Motor neuron (in vitro differentiated cells): ENCODE data around the gene CBX5. TPM values are rescaled to one million over a fixed set of nuclear protein-coding genes. Genes with fewer than 3 reads are reported as not detected.
A peak's percentile ranks its signal among the peaks of the same experiment; 100 is the strongest.

Experiments used
- ATAC-seq, 8 experiments: fragments of 200-7000 bp; cut with Tn5 transposase; replicated peaks in 6 of 8; 2 replicates each; pipeline ENCODE4 v1.8.0; 2021; ENCODE audit warnings: mild to moderate bottlenecking in 8 of 8, moderate library complexity in 8 of 8
- H3K27ac ChIP-seq, 2 donors: fragments of 250-450 bp; sonication (Bioruptor Pico); 2 replicates each; pipeline ENCODE4 v1.9.0; 2021; ENCODE audit warnings: antibody characterized with exemption in 2 of 2, mild to moderate bottlenecking in 2 of 2, moderate library complexity in 1 of 2
- H3K4me1 ChIP-seq, 2 donors: fragments of 250-450 bp; sonication (Bioruptor Pico); replicated peaks in 1 of 2; 2 replicates each; pipeline ENCODE4 v1.6.1; 2021; ENCODE audit warnings: antibody characterized with exemption in 2 of 2, mild to moderate bottlenecking in 2 of 2, moderate library complexity in 1 of 2
- H3K4me3 ChIP-seq, 5 donors: fragments of 250-450 bp; sonication (Bioruptor Pico); 2 replicates each; pipeline ENCODE4 v1.9.0; 2021; ENCODE audit warnings: antibody characterized with exemption in 5 of 5, mild to moderate bottlenecking in 5 of 5, moderate library complexity in 4 of 5
- WGBS, 10 experiments: fragments of 450-650 bp; shearing (Covaris generic); methylation state at CpG; one replicate each; pipeline ENCODE4 v1.0.0; 2022; 5-methylcytosine and 5-hydroxymethylcytosine counted together
- in situ Hi-C, 9 experiments: fragments of 400-800 bp; cut with MboI; loops; one replicate each; pipeline ENCODE4 v1.15.0; 2021; ENCODE audit warnings: low sequenced_read_pairs in 9 of 9, low pct_unique_long_range_greater_than_20kb in 2 of 9; ENCODE audit not compliant: unreplicated experiment in 9 of 9
- total RNA-seq, 8 experiments: library from RNA; unstranded; fragments of 300-600 nt; gene quantifications; 2 replicates each; pipeline versions ENCODE4 v1.2.3 to v1.2.4, GENCODE V29; 2022

Gene CBX5
- total RNA-seq, 8 experiments from 2014 or later = 20.8 to 172 (median 79.4) TPM

GRCh38 chr12:54272214-54272613, 7.7 kb downstream of the CBX5 start:
- ATAC-seq = no peak
- in situ Hi-C loops = loop anchor here in 1 of 9 experiments (25.0 kb wide), 1 partner anchor 90 kb away; the partner anchor contains the start of gene GPR84
- Histone ChIP-seq H3K4me1 (no peaks in the 10 kb centered on the region), H3K4me3 (no peak overlapping the region), H3K27ac (no peak overlapping the region)
- WGBS, 10 experiments = 57 to 100% (median 90%) methylated on average over 1 of the region's 1 CpG; no CpG with 5 or more reads in 2 of the 10 experiments

- Histone ChIP-seq H3K27ac (no peak overlapping the region), H3K4me1 (no peaks in the 10 kb centered on the region), H3K4me3 (no peak overlapping the region)
- in situ Hi-C loops = loop anchor here in 1 of 9 experiments (25.0 kb wide), 1 partner anchor 92 kb away; the partner anchor contains the start of gene GPR84
- WGBS, 10 experiments = 83 to 100% (median 100%) methylated on average over 1 to 2 of the region's 2 CpGs; no CpG with 5 or more reads in 4 of the 10 experiments
- ATAC-seq = no peak
These were observed 9.6 kb downstream of the CBX5 start for GRCh38 chr12:54270345-54270744.

DNA sequence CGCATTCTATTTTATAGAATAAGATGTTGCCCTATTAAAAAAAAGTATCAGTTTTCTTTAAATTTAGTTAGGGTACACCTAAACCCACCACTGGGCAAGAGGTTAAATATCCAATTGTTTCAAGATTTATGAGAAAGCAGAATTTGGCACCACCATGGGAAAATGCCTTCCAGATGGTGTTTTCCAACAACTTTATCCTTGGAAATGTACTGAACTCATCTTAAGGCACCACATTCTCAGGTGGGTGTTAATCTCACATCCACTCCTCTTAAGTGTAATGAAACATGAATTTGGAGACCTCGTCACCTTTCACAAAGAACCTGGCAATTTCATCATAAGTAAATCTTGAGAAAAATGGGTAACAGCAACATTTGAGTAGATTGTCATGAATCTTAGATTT, 13.1 kb downstream of the CBX5 start:
- Histone ChIP-seq H3K4me1 (peaks cover 13 to 21% of the 10 kb centered on the region in 2 donors), H3K27ac (no peak overlapping the region), H3K4me3 (no peak overlapping the region)
- ATAC-seq = no peak
- 37 to 100% (median 96%) methylated on average over 1 to 2 of the region's 2 CpGs; no CpG with 5 or more reads in 1 of the 10 experiments for WGBS, 10 experiments
- in situ Hi-C loops = loop anchor here in 1 of 9 experiments (25.0 kb wide), 1 partner anchor 95 kb away; the partner anchor contains the start of gene GPR84

DNA sequence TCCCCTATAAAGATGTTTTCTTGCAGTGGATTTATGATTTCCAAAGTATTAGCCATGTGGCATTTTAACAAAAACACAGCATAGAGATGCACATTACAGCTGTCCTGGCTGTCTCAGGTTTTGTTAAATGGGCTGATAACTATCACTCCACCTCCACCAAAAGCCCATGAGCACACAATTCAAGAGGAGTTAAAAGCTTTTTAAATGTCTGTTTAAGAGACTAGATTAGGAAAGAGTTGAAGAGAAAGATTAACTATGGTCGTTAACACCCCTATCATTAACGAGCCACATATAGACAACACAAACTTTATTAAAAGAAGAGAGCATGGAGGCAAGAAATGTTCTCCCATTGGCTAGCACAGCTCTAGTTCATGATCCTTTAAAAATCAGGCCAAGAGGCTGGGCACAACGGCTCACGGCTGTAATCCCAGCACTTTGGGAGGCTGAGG, 14.5 kb downstream of the CBX5 start:
- 78 to 100% (median 91%) methylated on average over 2 of the region's 4 CpGs; no CpG with 5 or more reads in 4 of the 10 experiments for WGBS, 10 experiments
- no peak overlapping the region for H3K27ac ChIP-seq
- peaks cover 17 to 31% of the 10 kb centered on the region in 2 donors for H3K4me1 ChIP-seq

DNA sequence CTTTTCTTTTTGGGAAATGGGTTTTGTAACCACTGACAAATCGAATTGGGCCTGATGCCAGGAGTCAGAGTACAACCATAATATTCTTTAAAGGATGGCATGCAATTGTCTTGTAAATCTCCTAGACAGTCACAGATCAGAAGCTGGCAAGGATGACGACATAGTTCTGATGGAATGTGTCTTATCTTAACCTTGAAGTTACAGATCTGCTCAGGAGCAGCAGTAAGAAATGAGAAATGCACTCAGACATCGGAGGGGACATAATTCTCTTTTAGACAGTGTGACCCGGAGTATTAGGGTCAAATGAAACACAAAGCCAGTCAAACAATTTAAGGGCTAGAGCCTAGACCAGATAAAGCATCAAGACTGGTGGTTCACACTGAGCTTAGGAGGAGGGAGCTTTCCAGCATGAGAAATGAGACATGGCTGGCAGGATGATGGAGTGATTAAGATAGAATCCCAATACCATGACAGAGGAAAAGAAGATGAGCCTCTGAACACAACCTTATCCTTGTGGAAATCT, 17.5 kb downstream of the CBX5 start:
- H3K4me1 ChIP-seq = peaks cover 32 to 52% of the 10 kb centered on the region in 2 donors
- peak overlapping the region; percentile 6 to 59 for H3K27ac ChIP-seq
- in situ Hi-C loops = loop anchor here in 1 of 9 experiments (25.0 kb wide), 1 partner anchor 100 kb away; the partner anchor contains the start of gene GPR84
- no peak overlapping the region for H3K4me3 ChIP-seq
- peak in 5 of 8 experiments; percentile 23 to 49 (median 27) for ATAC-seq
- WGBS, 10 experiments = 9 to 32% (median 14%) methylated on average over 1 to 4 of the region's 4 CpGs; no CpG with 5 or more reads in 3 of the 10 experiments

More for the DNA sequence above, 14.5 kb downstream of the CBX5 start:
- no peak overlapping the region for H3K4me3 ChIP-seq
- ATAC-seq = no peak
- in situ Hi-C loops = loop anchor here in 1 of 9 experiments (25.0 kb wide), 1 partner anchor 97 kb away; the partner anchor contains the start of gene GPR84

GRCh38 chr12:54261815-54262402, 18.0 kb downstream of the CBX5 start:
- no peak for ATAC-seq
- in situ Hi-C loops = loop anchor here in 1 of 9 experiments (25.0 kb wide), 1 partner anchor 100 kb away; the partner anchor contains the start of gene GPR84
- peak overlapping the region; percentile 6 to 59 for H3K27ac ChIP-seq
- 50 to 100% (median 63%) methylated on average over 2 to 5 of the region's 5 CpGs for WGBS, 10 experiments
- peaks cover 38 to 58% of the 10 kb centered on the region in 2 donors for H3K4me1 ChIP-seq
- no peak overlapping the region for H3K4me3 ChIP-seq

DNA sequence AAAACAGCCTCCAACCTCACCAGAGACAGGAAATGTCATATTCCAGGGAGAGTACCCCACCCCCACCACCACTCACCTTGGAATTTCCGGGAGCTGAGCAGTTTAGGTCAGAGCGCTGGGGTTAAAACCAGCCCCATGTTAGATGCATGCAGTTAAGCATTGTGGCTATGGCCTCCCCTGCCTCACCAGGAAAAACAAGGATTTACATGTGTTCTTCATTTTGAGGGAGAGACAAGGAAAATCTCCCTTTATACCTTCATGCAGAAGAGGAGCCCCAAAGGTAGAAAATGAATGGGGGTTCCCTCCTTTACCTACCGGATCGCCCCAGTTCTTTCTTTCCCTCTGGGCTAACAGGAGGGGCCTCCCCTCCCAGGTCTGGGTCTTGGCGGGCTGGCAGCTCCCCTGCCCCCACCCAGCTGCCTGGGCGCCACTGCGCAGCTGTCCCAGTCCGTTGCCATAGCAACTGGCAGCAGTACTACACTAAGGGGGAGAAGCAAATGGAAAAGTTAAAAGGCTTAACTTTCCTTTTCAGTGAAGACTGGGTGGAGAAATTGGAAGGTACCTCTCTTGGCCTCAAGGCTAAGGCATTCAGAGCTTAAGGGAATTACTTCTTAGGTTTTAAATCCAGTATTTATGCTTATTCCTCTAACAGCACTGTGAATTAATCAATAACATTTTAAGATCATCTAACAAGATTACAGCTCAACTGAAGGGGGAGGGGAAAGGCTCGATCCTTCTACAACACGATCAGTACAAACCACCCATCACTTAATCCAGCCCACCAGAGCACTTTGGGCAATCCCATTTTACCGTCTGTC, 20.5 kb downstream of the CBX5 start:
- Histone ChIP-seq H3K4me1 (peaks cover 43 to 57% of the 10 kb centered on the region in 2 donors), H3K4me3 (peak overlapping the region; percentile 26 to 39 (median 34))
- in situ Hi-C loops = loop anchor here in 1 of 9 experiments (25.0 kb wide), 1 partner anchor 103 kb away; the partner anchor contains the start of gene GPR84

GRCh38 chr12:54258201-54258681, 21.7 kb downstream of the CBX5 start:
- in situ Hi-C loops = loop anchor here in 1 of 9 experiments (25.0 kb wide), 1 partner anchor 104 kb away; the partner anchor contains the start of gene GPR84
- ATAC-seq = no peak
- Histone ChIP-seq H3K4me3 (peak overlapping the region in 4 of 5 donors; percentile 26 to 39 (median 32)), H3K27ac (peak overlapping the region in 1 of 2 donors; percentile 79), H3K4me1 (peaks cover 43 to 55% of the 10 kb centered on the region in 2 donors)

More for the DNA sequence above, 20.5 kb downstream of the CBX5 start:
- 0 to 8% (median 0%) methylated on average over 1 to 8 of the region's 11 CpGs; no CpG with 5 or more reads in 2 of the 10 experiments for WGBS, 10 experiments
- peak overlapping the region; percentile 79 to 87 for H3K27ac ChIP-seq
- peak; percentile 95 to 99 (median 98) for ATAC-seq

DNA sequence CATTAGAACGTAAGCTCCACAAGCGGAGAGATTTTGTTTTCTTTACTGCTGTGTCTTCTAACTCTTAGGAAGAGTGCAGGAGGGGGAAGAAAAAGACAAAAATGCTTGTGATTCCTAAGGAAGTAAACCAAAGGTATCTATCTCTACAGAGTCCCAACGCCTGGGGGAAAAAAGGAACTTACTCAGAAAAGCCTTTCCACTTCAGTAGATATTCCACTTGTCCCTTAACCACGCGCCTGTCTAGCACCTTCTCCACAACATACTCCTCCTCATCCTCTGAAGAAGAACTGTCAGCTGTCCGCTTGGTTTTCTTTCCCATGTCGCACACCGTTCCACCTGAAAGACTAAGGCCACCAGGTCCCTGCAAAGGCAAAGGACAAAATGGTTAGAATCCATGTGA, 22.6 kb downstream of the CBX5 start:
- no peak for ATAC-seq
- Histone ChIP-seq H3K4me1 (peaks cover 35 to 45% of the 10 kb centered on the region in 2 donors), H3K27ac (peak overlapping the region in 1 of 2 donors; percentile 21), H3K4me3 (no peak overlapping the region)
- in situ Hi-C loops = loop anchor here in 1 of 9 experiments (25.0 kb wide), 1 partner anchor 105 kb away; the partner anchor contains the start of gene GPR84
- 87 to 100% (median 96%) methylated on average over 2 to 8 of the region's 8 CpGs; no CpG with 5 or more reads in 3 of the 10 experiments for WGBS, 10 experiments

GRCh38 chr12:54253240-54253639, 26.7 kb downstream of the CBX5 start:
- peaks cover 19% of the 10 kb centered on the region in 2 donors for H3K4me1 ChIP-seq
- in situ Hi-C loops = loop anchor here in 1 of 9 experiments (25.0 kb wide), 1 partner anchor 109 kb away; the partner anchor contains the start of gene GPR84
- no peak overlapping the region for H3K27ac ChIP-seq
- 80 to 100% (median 100%) methylated on average over 1 to 3 of the region's 4 CpGs; no CpG with 5 or more reads in 5 of the 10 experiments for WGBS, 10 experiments
- H3K4me3 ChIP-seq = no peak overlapping the region
- ATAC-seq = no peak

DNA sequence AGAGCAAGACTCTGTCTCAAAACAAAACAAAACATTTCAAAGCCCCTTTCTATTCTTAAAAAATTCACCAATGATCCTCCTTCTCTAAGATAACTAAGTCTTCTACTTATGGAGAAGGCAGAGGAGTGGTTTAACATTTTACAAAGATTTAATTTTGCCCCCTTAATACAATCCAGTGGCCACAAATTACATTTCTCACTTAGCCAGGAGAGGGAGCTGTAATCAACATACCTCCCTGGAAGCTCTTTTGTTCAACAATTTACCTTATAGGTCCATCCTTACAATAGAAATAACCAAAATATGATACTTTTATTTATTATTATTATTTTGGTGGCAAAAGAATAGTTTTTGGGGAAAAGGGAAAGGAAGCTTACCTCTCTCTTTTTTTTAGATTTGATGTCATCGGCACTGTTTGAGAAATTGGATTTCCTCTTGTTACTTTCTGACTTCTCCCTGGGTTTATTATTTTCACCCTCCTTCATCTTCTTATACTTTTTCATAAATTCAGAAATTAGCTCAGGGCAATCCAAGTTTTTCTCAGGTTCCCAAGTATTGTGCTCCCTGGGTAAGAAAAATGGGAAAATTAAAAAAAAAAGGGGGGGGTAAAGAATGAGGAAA, 28.1 kb downstream of the CBX5 start:
- peak in 3 of 8 experiments; percentile 46 to 69 (median 64) for ATAC-seq
- H3K27ac ChIP-seq = no peak overlapping the region
- WGBS, 10 experiments = 78 to 100% (median 100%) methylated on average over 1 of the region's 1 CpG; no CpG with 5 or more reads in 2 of the 10 experiments
- H3K4me3 ChIP-seq = no peak overlapping the region
- H3K4me1 ChIP-seq = peaks cover 4 to 5% of the 10 kb centered on the region in 2 donors
- in situ Hi-C loops = loop anchor here in 1 of 9 experiments (25.0 kb wide), 1 partner anchor 111 kb away; the partner anchor contains the start of gene GPR84

DNA sequence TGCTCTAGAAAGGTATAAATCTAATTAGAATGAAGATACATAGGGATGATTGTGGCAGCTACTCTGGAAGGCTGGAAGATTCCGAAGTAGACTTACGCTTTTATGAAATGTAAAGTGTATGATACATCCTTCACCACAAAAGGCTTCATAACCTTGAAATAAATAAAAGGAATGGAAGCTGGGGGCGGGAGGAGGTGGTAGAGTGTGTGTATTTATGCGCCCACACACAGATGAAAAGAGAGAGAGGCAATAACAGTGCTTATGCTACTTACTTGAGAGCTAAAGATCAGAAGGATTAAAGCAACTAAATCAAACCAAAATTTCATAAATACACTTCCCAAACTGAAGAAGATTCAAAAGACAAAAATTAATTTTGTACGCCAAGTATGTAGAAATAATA, 30.4 kb downstream of the CBX5 start:
- WGBS, 10 experiments = 93 to 100% (median 98%) methylated on average over 2 to 5 of the region's 5 CpGs
- in situ Hi-C loops = no loop called here
- no peak overlapping the region for H3K4me3 ChIP-seq
- no peak for ATAC-seq
- H3K27ac ChIP-seq = no peak overlapping the region
- peaks cover 0 to 2% of the 10 kb centered on the region in 2 donors for H3K4me1 ChIP-seq
